HG03095 (cell line): ENCODE data around the gene MAD2L1.
A peak's percentile ranks its signal among the peaks of the same experiment; 100 is the strongest.
"Not testable (repeated sequence)": the region's sequence is repeated elsewhere in the genome, so short reads cannot be mapped to it uniquely, and the experiment has no call there.

Experiments
- ATAC-seq: cut with Tn5 transposase; IDR thresholded peaks from one replicate; pipeline ENCODE4 v1.9.1; 2021; ENCODE audit warnings: moderate library complexity; ENCODE audit not compliant: unreplicated experiment

The MAD2L1 gene

GRCh38 chr4:120066517-120067340, at the start of gene MAD2L1:
Gene MAD2L1, minus strand, starts transcription at chr4:120066848. Its CDS starts 114 bp downstream, at chr4:120066734.
- peak; percentile 83 for ATAC-seq

- ATAC-seq, result no peak
Measured at GRCh38 chr4:120111745-120112144, 45.1 kb upstream of the MAD2L1 start.

- no peak for ATAC-seq
Measured at GRCh38 chr4:120109406-120109805, 42.8 kb upstream of the MAD2L1 start.

GRCh38 chr4:120105472-120105871, 38.8 kb upstream of the MAD2L1 start:
- ATAC-seq, result peak; percentile 97

- no peak for ATAC-seq
Measured at GRCh38 chr4:120096508-120097297, 30.1 kb upstream of the MAD2L1 start.

GRCh38 chr4:120088507-120088906, 21.9 kb upstream of the MAD2L1 start:
- ATAC-seq, result no peak

GRCh38 chr4:120088066-120088465, 21.4 kb upstream of the MAD2L1 start:
- not testable (repeated sequence) for ATAC-seq

- ATAC-seq, result no peak
Measured at GRCh38 chr4:120085705-120086104, 19.1 kb upstream of the MAD2L1 start.

- ATAC-seq, result no peak
Measured at GRCh38 chr4:120084327-120084726, 17.7 kb upstream of the MAD2L1 start.

GRCh38 chr4:120083152-120083551, 16.5 kb upstream of the MAD2L1 start:
- no peak for ATAC-seq

- no peak for ATAC-seq
Measured at GRCh38 chr4:120082251-120082650, 15.6 kb upstream of the MAD2L1 start.

- ATAC-seq, result no peak
Measured at GRCh38 chr4:120081726-120082125, 15.1 kb upstream of the MAD2L1 start.

GRCh38 chr4:120080533-120080932, 13.9 kb upstream of the MAD2L1 start:
- ATAC-seq, result no peak

- ATAC-seq, result no peak
Measured at GRCh38 chr4:120079839-120080520, 13.3 kb upstream of the MAD2L1 start.

- no peak for ATAC-seq
Measured at GRCh38 chr4:120078216-120078615, 11.6 kb upstream of the MAD2L1 start.

GRCh38 chr4:120071192-120071795, 4.6 kb upstream of the MAD2L1 start:
- no peak for ATAC-seq

- no peak for ATAC-seq
Measured at GRCh38 chr4:120070196-120070595, 3.5 kb upstream of the MAD2L1 start.

GRCh38 chr4:120065974-120066516, 603 bp downstream of the MAD2L1 start:
- no peak for ATAC-seq

- no peak for ATAC-seq
Measured at GRCh38 chr4:120064887-120065286, 1.8 kb downstream of the MAD2L1 start.

GRCh38 chr4:120063711-120064110, 2.9 kb downstream of the MAD2L1 start:
- not testable (repeated sequence) for ATAC-seq
